Stimulated activated CD8-positive, alpha-beta memory T cell treated with anti-CD3 and anti-CD28 coated beads, Interleukin-4, amount 100 ng/mL, for 24 hours (primary cell): ENCODE data around the gene DHX38.

Experiments
- DNase-seq: peaks from one replicate; pipeline ENCODE4 v3.0.0-alpha.2; 2020; ENCODE audit warnings: low read depth

The DHX38 gene

GRCh38 chr16:72122916-72123315 lies 29.3 kb downstream of the DHX38 start:
- DNase-seq: no peak

GRCh38 chr16:72123426-72123825 lies 29.8 kb downstream of the DHX38 start:
- no peak for DNase-seq

DNA sequence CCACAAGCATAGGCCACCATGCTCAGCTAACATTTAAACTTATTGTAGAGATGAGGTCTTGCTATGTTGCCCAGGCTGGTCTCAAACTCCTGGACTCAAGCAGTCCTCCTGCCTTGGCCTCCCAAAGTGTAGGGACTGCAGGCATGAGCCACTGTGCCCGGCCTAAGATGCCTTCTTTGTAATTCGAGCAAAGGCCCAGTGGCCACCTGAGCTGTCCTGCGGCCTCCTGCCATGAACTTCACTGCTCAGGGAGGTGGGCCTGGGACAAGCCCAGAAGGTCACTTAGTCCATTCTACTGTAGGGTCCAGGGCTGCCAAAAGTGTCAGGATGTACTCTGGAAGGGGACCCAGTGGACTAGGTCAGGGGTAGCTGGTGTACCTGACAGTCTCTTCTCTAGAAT lies 30.5 kb downstream of the DHX38 start:
- no peak for DNase-seq

DNA sequence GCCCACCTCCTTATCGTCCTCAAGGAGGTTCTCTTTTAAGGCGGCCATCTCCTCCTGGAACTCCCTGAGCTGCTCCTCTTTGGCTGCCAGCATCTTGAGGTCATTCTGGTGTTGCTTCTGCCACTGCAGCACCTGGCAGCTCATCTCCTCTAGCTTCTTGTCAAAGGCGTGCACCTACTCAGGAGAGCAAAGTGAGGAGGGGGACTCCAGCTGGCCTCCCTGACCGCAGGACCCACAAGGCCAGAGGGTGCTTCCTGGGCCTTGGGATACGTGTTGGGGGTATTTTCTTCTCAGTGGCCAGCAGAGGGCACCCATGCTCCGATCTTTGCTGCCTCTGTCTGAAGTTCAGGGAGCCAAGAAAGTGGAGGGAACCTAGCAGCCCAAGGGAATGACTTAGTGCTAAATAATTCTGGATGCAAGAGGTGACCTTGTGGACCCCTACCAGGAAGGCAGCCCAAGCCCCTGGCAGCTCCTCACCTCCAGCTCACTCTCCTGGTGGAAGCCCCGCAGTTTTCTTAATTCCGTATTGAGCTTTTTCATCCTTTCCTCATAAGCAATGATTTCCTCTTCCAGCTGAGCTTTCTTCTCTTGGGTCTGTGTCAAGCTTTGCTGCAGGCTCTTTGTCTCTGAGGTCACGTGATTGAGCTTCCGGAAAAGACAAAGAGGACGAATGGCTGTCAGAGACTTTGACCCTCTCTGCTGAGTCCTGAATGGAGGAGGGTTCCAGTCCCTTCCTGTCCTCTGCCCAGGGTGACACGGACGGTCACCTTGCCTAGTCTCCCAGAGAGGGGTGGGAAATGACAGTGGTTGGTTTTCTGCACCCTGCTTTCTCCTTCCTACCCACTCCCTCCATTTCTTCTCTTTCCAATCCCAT lies 31.4 kb downstream of the DHX38 start:
- peak; percentile 53 for DNase-seq

GRCh38 chr16:72125635-72126428 lies 32.2 kb downstream of the DHX38 start:
- no peak for DNase-seq

- no peak for DNase-seq
Measured at GRCh38 chr16:72126429-72126765, 32.8 kb downstream of the DHX38 start.

- no peak for DNase-seq
Measured at GRCh38 chr16:72128701-72129100, 35.1 kb downstream of the DHX38 start.

- DNase-seq: no peak
Measured at GRCh38 chr16:72129976-72130656, 36.5 kb downstream of the DHX38 start.

DNA sequence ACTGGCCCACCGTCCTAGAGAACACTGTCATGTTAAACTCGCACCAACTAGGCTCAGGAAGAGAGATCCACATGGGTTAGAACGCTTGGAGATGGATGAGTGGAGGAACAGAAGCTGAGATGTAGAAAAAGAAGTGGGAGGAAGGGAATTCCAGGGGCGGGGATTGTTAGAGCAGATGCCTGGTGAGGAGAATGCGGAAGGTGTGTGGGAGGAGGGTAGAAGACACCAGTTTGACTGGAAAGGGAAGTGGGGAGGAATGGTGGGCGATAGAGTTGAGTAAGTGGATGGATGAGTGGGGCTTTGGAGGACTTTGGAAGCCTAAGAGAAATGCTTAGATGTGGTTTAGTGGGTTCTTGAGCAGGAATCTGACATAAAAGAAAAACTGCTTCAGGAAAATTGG lies 37.4 kb downstream of the DHX38 start:
- no peak for DNase-seq

DNA sequence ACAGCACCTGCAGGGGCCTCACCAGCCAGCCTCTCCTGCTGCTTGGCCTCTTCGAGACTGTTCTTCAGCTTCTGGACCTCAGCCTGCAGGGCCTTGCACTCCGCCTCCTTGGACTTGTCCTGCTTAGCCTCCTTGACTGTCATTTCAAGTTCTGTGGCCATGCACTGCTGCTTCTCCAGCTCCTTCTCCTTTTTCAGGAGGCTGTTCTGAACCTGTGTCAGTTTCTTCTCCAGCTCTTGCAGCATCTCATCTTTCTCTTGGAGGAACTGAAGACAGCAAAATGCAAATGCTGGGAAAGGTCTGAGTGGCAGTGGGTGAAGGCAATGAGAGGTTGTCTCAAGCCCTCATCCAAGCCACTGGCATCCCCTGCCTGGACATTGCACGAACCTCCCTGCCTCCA lies 39.1 kb downstream of the DHX38 start:
- no peak for DNase-seq

DNA sequence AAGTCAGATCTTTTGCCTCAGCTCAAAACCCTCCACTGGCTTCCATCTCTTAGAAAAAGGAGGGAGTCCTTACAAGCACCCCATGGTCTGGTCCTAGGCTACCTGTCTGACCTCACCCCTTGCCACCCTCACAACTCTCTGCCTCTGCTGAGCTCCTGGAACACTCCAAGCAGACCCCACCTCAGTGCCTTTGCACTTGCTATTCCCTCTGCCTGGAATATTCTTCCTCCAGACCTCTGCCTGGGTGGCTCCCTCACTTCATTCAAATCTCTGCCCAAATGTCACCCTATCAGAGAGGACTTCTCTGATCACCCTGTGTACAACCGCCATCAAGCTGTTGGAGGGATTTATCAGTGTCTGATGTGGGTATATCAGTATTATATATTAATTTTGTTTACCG lies 40.9 kb downstream of the DHX38 start:
- DNase-seq: no peak

DNA sequence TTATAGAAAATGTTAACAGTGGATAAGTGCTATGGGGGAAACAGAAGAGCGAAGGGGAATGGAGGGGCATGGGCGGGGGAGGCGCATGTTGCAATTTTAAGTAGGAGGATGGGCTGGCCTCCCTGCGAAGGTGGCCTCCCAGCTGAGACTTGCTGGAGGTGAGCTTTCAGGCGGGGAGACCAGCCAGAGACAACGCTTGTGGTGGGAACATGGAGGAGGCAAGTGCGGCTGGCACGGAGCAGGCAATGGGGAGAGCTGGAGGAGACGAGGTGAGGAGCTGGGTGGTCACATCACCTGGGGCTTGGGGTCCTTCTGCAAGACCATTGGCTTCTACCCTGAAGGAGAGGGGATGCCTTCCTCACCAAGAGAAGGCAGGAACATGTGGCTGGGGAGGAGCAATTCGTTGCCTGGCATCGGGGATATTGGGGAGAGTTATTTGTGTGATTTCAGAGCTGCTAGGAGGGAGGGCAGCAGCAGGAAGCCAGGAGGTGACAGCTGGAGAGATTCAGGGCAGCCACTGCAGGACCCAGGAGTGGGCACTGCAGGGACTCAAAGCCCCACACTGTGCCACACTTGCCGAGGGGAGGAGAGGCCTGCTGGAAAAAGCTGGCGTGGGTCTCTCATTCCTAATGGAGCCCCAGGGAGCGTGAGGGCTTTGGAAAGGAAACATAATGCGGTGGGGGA lies 43.9 kb downstream of the DHX38 start:
- DNase-seq: no peak

GRCh38 chr16:72138064-72138572 lies 44.5 kb downstream of the DHX38 start:
- no peak for DNase-seq

DNA sequence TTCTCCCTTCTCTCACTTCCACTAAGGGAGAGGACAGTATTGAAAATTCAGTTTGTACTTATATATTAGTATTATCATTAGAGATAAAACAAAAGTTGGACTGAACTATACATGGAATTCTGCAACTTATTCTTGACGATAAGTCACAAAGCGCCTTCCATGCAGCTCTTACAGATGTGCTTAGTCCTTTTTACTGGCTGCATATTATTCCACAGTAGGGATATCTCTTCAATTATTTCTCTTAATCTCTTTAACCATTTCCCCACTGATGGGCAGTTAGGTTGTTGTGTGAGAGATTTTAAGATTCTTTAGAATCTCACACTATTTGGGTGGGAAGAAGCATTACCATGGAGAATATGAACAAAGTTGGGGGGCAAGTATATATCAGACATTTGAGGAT lies 46.3 kb downstream of the DHX38 start:
- DNase-seq: no peak

GRCh38 chr16:72142476-72142875 lies 48.8 kb downstream of the DHX38 start:
- DNase-seq: no peak

GRCh38 chr16:72149676-72150464 lies 56.2 kb downstream of the DHX38 start:
- no peak for DNase-seq

DNA sequence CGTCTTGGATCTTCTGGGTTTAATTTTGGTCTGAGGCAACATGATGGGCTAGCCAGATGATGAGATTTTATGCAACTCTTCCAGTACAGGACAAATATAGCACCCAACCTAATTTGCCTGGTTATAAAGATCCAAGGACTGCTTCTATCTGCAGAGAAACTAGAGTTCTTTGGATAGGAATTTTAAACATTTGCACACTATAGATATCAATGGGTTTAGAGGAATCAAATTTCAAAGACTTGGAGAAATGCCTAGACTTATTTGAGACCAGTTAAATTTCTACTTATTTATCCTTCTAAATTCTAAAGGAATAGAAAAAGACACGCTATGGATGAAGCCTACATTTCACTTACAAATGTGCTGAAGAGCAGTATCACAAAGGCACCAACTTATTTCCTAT lies 65.7 kb downstream of the DHX38 start:
- no peak for DNase-seq

DNA sequence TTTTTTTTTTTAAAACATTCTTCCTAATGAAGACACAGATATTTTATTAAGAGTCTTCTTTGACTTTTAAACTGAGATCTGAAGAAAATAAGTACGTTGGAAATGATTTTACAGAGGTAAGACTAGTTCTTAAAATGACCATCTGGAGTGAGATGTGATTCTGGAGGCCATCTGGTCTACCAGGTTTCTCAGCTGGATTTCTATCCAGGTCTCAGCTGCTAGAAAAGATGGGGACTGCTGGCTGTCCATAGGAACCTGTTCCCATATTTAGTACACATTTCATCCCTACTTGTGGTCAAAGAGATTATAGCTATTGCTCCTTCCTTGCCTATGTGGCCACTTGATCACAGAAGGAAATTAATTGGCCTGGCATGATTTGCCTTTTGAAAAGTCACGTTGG lies 66.2 kb downstream of the DHX38 start:
- DNase-seq: no peak

DNA sequence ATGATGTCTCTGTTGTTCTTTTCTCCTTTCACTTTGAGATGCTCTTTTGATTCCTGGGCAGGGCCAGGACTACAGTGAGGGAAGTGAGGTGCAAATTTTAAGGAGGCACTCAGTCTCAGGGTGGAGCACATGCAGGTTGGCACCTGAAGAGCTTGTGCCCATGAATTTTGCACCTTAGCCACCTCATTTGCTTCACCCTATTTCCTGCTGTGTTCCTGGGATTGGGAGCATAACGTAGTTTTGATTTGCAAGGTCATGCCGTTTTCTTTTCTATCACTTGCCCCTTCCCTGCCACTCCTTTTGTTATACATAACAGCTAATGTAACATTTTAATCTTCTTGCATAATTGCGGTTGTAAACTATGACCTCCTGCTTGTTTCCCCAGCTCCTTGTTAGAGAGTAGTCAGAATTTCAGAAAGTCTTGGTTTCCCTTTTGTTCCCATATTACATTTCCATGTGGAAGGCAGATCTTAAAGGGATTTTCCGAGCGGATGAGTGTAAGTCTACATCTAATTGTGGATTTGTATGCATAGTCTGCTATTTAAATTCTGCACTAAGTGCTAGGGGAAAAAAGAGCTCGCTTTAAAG lies 68.6 kb downstream of the DHX38 start:
- no peak for DNase-seq
